Natural killer cell (primary cell): ENCODE measurements around the gene MRPS34. TPM values are rescaled to one million over a fixed set of nuclear protein-coding genes. Genes with fewer than 3 reads are reported as not detected.
A peak's percentile ranks its signal among the peaks of the same experiment; 100 is the strongest.

ENCODE experiments used
- ATAC-seq, 3 donors: fragments of 150-1000 bp in 2 of 3; fragments of 200-7000 bp in 1 of 3; cut with Tn5 transposase; 1 replicate in 1 of 3; 2 replicates in 2 of 3; pipeline ENCODE4 v1.10.0; 2021; ENCODE audit warnings: mild to moderate bottlenecking in 2 of 3, moderate library complexity in 2 of 3
- DNase-seq, 2 donors: peaks; one replicate each; pipeline versions ENCODE4 v3.0.0 to v3.0.0-alpha.2; 2013 to 2021; ENCODE audit warnings: mixed read lengths in 1 of 2
- H3K27ac ChIP-seq: one replicate; pipeline ENCODE4 v1.5.1; 2013; ENCODE audit warnings: mild to moderate bottlenecking, low read length
- H3K27me3 ChIP-seq: one replicate; pipeline ENCODE4 v1.6.1; 2013; ENCODE audit warnings: low read length; ENCODE audit not compliant: control insufficient read depth, insufficient read depth
- H3K36me3 ChIP-seq: one replicate; pipeline ENCODE4 v1.6.1; 2013; ENCODE audit warnings: low read length; ENCODE audit not compliant: control insufficient read depth, insufficient read depth
- H3K4me1 ChIP-seq: one replicate; pipeline ENCODE4 v1.6.1; 2013; ENCODE audit warnings: low read length; ENCODE audit not compliant: control insufficient read depth, insufficient read depth
- H3K4me3 ChIP-seq: one replicate; pipeline ENCODE4 v1.5.1; 2013; ENCODE audit warnings: low read length
- H3K9me3 ChIP-seq: one replicate; pipeline ENCODE4 v1.6.1; 2013; ENCODE audit warnings: low read length; ENCODE audit not compliant: control insufficient read depth, insufficient read depth
- H3K27ac Mint-ChIP-seq, 2 donors: one replicate each; pipeline ENCODE4 v1.8.0; 2022; ENCODE audit warnings: mild to moderate bottlenecking in 2 of 2, mixed read lengths in 2 of 2, moderate library complexity in 1 of 2
- H3K27me3 Mint-ChIP-seq, 2 donors: one replicate each; pipeline ENCODE4 v1.8.0; 2022; ENCODE audit warnings: low read depth in 2 of 2, mixed read lengths in 2 of 2
- H3K36me3 Mint-ChIP-seq: one replicate; pipeline ENCODE4 v1.8.0; 2022; ENCODE audit warnings: mixed read lengths
- H3K4me1 Mint-ChIP-seq, 2 donors: one replicate each; pipeline ENCODE4 v1.8.0; 2022; ENCODE audit warnings: mixed read lengths in 2 of 2
- H3K4me3 Mint-ChIP-seq: one replicate; pipeline ENCODE4 v1.8.0; 2022; ENCODE audit warnings: mild to moderate bottlenecking, moderate library complexity, mixed read lengths
- H3K9me3 Mint-ChIP-seq, 2 donors: one replicate each; pipeline ENCODE4 v1.8.0; 2022; ENCODE audit warnings: mixed read lengths in 2 of 2
- WGBS: methylation state at CpG from one replicate; pipeline ENCODE4 v1.1.7; 2013; ENCODE audit warnings: missing lambda C conversion rate; ENCODE audit not compliant: insufficient coverage; 5-methylcytosine and 5-hydroxymethylcytosine counted together
- intact Hi-C: fragments of 100-400 bp; cut with micrococcal nuclease; formaldehyde crosslinking; loops from one replicate; pipeline ENCODE4 v1.14.2; 2022
- total RNA-seq, 4 donors: library from RNA; stranded (reverse); fragments of 120-200 nt in 1 of 4; gene quantifications; one replicate each; pipeline versions ENCODE4 v1.2.3 to v1.2.4, GENCODE V29; 2013 to 2022
- TF ChIP-seq, protein P1 (sequence below): fragments of 200-600 bp; IDR thresholded peaks from one replicate; pipeline ENCODE4 v1.8.0; 2022; ENCODE audit warnings: antibody characterized with exemption

MRPS34 gene
- total RNA-seq, 3 donors from 2014 or later (not counting 1 experiment from before 2014, with no cell fraction given) = 26.5 to 42.0 (median 41.4) TPM

DNA sequence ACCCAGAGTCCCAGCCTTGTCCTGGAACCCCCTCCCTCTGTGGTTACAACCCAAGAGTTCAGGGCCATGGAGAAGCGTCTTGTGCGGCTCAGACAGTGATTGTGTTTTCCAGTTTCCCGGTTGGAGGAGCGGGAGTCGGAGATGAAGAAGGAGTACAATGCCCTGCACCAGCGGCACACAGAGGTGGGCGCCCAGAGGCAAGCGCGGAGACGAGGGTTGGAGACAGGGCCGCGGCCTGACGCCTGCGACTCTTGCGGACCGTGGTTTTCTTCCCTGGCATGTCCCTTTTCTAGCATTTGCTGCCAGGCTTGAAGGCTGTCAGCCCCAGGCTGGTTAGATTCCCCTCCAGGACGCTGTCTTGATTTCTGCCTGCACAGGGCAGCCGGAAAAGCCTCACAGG, 43.9 kb downstream of the MRPS34 start:
- no peaks in the 10 kb centered on the region for H3K36me3 Mint-ChIP-seq
- 99% methylated on average over 18 of the region's 18 CpGs for WGBS

GRCh38 chr16:1727651-1728624, 45.0 kb downstream of the MRPS34 start:
- H3K27me3 Mint-ChIP-seq = no peaks in the 10 kb centered on the region
- H3K9me3 Mint-ChIP-seq = no peaks in the 10 kb centered on the region
- peaks cover 14% of the 10 kb centered on the region for H3K4me1 ChIP-seq
- peaks cover 14 to 15% of the 10 kb centered on the region in 2 donors for H3K4me1 Mint-ChIP-seq
- H3K4me3 Mint-ChIP-seq = no peak overlapping the region
- H3K27ac ChIP-seq = no peak overlapping the region
- intact Hi-C loops = no loop called here
- ATAC-seq = no peak
- peaks cover 54% of the 10 kb centered on the region for H3K36me3 ChIP-seq
- no peaks in the 10 kb centered on the region for H3K9me3 ChIP-seq
- WGBS = 94% methylated on average over 37 of the region's 37 CpGs
- no peaks in the 10 kb centered on the region for H3K27me3 ChIP-seq
- no peak overlapping the region for H3K27ac Mint-ChIP-seq
- no peak overlapping the region for H3K4me3 ChIP-seq
- TF ChIP-seq, protein P1, sequence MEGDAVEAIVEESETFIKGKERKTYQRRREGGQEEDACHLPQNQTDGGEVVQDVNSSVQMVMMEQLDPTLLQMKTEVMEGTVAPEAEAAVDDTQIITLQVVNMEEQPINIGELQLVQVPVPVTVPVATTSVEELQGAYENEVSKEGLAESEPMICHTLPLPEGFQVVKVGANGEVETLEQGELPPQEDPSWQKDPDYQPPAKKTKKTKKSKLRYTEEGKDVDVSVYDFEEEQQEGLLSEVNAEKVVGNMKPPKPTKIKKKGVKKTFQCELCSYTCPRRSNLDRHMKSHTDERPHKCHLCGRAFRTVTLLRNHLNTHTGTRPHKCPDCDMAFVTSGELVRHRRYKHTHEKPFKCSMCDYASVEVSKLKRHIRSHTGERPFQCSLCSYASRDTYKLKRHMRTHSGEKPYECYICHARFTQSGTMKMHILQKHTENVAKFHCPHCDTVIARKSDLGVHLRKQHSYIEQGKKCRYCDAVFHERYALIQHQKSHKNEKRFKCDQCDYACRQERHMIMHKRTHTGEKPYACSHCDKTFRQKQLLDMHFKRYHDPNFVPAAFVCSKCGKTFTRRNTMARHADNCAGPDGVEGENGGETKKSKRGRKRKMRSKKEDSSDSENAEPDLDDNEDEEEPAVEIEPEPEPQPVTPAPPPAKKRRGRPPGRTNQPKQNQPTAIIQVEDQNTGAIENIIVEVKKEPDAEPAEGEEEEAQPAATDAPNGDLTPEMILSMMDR = no peak
- DNase-seq = no peak
- H3K36me3 Mint-ChIP-seq = no peaks in the 10 kb centered on the region

More for the DNA sequence above, 43.9 kb downstream of the MRPS34 start:
- ATAC-seq = no peak
- Mint-ChIP-seq H3K9me3 (no peaks in the 10 kb centered on the region), H3K27me3 (no peaks in the 10 kb centered on the region), H3K4me3 (no peak overlapping the region), H3K4me1 (peaks cover 6 to 8% of the 10 kb centered on the region in 2 donors), H3K27ac (no peak overlapping the region)
- Histone ChIP-seq H3K9me3 (no peaks in the 10 kb centered on the region), H3K36me3 (peaks cover 65% of the 10 kb centered on the region), H3K4me3 (no peak overlapping the region), H3K27ac (no peak overlapping the region), H3K27me3 (no peaks in the 10 kb centered on the region), H3K4me1 (peaks cover 3% of the 10 kb centered on the region)
- intact Hi-C loops = no loop called here
- TF ChIP-seq, protein P1 = no peak
- DNase-seq = no peak

GRCh38 chr16:1726661-1727502, 46.1 kb downstream of the MRPS34 start:
- H3K36me3 Mint-ChIP-seq = no peaks in the 10 kb centered on the region
- WGBS = 97% methylated on average over 32 of the region's 32 CpGs
- Histone ChIP-seq H3K4me3 (no peak overlapping the region), H3K4me1 (peaks cover 25% of the 10 kb centered on the region), H3K27ac (no peak overlapping the region), H3K9me3 (no peaks in the 10 kb centered on the region), H3K36me3 (peaks cover 50% of the 10 kb centered on the region), H3K27me3 (no peaks in the 10 kb centered on the region)
- intact Hi-C loops = no loop called here
- no peaks in the 10 kb centered on the region for H3K27me3 Mint-ChIP-seq
- peaks cover 19 to 20% of the 10 kb centered on the region in 2 donors for H3K4me1 Mint-ChIP-seq
- no peak for ATAC-seq
- no peak for DNase-seq
- TF ChIP-seq, protein P1 = no peak
- peak overlapping the region in 1 of 2 donors; percentile 67 for H3K27ac Mint-ChIP-seq
- H3K4me3 Mint-ChIP-seq = no peak overlapping the region
- no peaks in the 10 kb centered on the region for H3K9me3 Mint-ChIP-seq
